Muscle layer of colon (tissue), 2 donors: ENCODE measurements around the gene PFKM.
"Not testable (repeated sequence)": the region's sequence is repeated elsewhere in the genome, so short reads cannot be mapped to it uniquely, and the experiment has no call there.

Experiments used
- H3K27ac ChIP-seq: one replicate; pipeline ENCODE4 v1.7.0; 2013; ENCODE audit warnings: low read depth, mild to moderate bottlenecking, low read length, moderate library complexity
- H3K27me3 ChIP-seq, 2 donors: one replicate each; pipeline ENCODE4 v1.7.0; 2013; ENCODE audit warnings: low read length in 2 of 2, mild to moderate bottlenecking in 2 of 2; ENCODE audit not compliant: insufficient read depth in 2 of 2, control insufficient read depth in 1 of 2
- H3K36me3 ChIP-seq: one replicate; pipeline ENCODE4 v1.7.0; 2013; ENCODE audit warnings: mild to moderate bottlenecking, low read length; ENCODE audit not compliant: insufficient read depth
- H3K4me1 ChIP-seq: one replicate; pipeline ENCODE4 v1.7.0; 2013; ENCODE audit warnings: mild to moderate bottlenecking, low read length; ENCODE audit not compliant: insufficient read depth
- H3K4me3 ChIP-seq, 2 donors: one replicate each; pipeline ENCODE4 v1.7.0; 2013; ENCODE audit warnings: low read length in 2 of 2, low read depth in 1 of 2, mild to moderate bottlenecking in 1 of 2, moderate library complexity in 1 of 2
- H3K9ac ChIP-seq: one replicate; pipeline ENCODE4 v1.7.0; 2013; ENCODE audit warnings: low read length
- H3K9me3 ChIP-seq: one replicate; pipeline ENCODE4 v1.7.0; 2013; ENCODE audit warnings: mild to moderate bottlenecking, low read length
- donor health status: abdominal sarcoma.
- donor health status: Adenocarcinoma of cecum.

The PFKM gene

DNA sequence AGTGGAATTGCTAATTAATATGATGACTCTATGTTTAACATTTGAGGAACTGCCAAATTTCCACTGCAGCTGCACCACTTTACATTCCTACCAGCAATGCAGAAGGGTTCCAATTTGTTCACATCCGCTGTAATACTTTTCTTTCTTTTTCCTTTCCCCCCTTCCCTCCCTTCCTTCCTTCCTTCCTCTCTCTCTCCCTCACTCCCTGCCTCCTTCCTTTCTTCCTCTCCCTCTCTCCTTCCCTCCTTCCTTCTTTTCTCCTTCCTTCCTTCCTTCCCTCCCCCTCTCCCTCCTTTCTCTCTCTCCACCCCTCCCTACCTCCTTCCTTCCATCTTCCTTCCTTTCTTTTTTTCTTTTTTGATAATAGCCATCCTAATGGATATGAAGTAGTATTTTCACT lies 3.2 kb upstream of the PFKM start:
- Histone ChIP-seq H3K36me3 (no peaks in the 10 kb centered on the region), H3K27ac (no peak overlapping the region), H3K27me3 (no peaks in the 10 kb centered on the region), H3K4me1 (peaks cover 13% of the 10 kb centered on the region), H3K4me3 (no peak overlapping the region), H3K9me3 (no peaks in the 10 kb centered on the region), H3K9ac (no peak overlapping the region)

DNA sequence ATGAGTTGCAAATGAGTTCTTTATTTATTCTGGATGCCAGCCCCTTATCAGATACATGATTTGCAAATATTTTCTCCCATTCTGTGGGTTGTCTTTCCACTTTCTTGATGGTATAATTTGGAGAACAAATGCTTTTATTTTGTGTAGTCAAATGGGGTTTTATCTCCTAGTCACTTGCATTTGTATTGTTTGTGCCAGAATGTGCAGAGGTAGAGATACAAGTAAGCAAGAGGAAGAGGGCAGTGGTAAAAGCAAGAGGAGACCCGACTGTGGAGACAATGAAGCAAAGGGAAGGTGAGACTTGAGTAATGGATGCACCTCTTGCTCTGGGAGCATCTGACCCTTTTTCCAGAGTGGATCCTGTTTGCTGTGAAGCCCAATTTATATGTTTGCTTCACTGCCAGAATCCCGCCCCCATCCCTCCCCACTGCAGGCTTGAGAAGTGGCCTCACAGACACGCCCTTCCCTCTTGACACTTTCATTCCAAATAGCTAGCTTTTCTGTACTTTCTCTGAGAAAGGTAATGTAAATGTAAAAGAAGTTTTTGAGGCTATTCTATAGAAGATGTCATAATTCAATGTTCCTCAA lies 786 bp upstream of the PFKM start:
- H3K27me3 ChIP-seq: no peaks in the 10 kb centered on the region
- peak overlapping the region; percentile 36 to 90 for H3K4me3 ChIP-seq
- peak overlapping the region; percentile 66 for H3K27ac ChIP-seq
- H3K4me1 ChIP-seq: peaks cover 13% of the 10 kb centered on the region
- no peaks in the 10 kb centered on the region for H3K9me3 ChIP-seq
- H3K36me3 ChIP-seq: peaks cover 9% of the 10 kb centered on the region
- peak overlapping the region; percentile 45 for H3K9ac ChIP-seq

DNA sequence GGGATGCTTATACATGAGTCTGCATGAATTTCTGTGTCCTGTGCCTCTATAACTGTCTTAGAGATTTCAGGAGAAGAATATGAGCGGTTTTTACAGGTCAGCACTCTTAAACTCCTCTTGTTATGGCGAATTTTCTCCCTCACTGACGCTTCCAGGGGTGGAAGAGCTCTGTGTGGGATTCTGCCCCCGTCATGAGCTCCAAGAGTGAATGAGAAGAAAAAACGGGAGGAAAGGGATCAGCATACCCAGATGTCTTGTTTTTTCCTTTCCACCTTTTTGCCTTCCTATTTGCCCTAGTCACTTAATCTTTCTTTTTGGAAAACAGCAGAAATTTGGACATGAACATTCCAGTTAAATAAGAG lies 651 bp downstream of the PFKM start:
- H3K9ac ChIP-seq: peak overlapping the region; percentile 53
- H3K27ac ChIP-seq: no peak overlapping the region
- H3K4me1 ChIP-seq: peaks cover 13% of the 10 kb centered on the region
- H3K27me3 ChIP-seq: no peaks in the 10 kb centered on the region
- H3K4me3 ChIP-seq: peak overlapping the region; percentile 77 to 90
- H3K36me3 ChIP-seq: peaks cover 21% of the 10 kb centered on the region
- H3K9me3 ChIP-seq: no peaks in the 10 kb centered on the region

DNA sequence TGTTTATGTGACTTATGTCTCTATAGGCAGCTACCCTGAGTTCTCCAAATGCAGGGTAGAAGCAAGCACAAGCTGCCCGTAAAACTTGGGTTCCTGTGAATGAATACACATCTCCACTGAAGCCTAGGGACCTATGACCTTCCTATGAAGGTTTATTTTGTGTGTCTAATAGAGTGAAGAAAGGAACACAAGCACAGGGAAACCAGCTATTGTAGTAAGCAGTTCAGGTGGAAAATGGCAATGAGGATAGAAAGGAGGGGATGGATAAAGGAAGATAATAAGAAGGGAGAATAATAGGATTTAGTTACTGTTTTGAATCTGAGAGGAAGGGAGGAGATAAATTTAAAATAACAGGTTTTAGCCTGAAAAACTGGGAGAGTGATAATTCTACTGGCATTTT lies 2.4 kb downstream of the PFKM start:
- H3K4me1 ChIP-seq: peaks cover 13% of the 10 kb centered on the region
- no peak overlapping the region for H3K27ac ChIP-seq
- no peak overlapping the region for H3K9ac ChIP-seq
- no peak overlapping the region for H3K4me3 ChIP-seq
- H3K27me3 ChIP-seq: no peaks in the 10 kb centered on the region
- H3K9me3 ChIP-seq: no peaks in the 10 kb centered on the region
- peaks cover 24% of the 10 kb centered on the region for H3K36me3 ChIP-seq

DNA sequence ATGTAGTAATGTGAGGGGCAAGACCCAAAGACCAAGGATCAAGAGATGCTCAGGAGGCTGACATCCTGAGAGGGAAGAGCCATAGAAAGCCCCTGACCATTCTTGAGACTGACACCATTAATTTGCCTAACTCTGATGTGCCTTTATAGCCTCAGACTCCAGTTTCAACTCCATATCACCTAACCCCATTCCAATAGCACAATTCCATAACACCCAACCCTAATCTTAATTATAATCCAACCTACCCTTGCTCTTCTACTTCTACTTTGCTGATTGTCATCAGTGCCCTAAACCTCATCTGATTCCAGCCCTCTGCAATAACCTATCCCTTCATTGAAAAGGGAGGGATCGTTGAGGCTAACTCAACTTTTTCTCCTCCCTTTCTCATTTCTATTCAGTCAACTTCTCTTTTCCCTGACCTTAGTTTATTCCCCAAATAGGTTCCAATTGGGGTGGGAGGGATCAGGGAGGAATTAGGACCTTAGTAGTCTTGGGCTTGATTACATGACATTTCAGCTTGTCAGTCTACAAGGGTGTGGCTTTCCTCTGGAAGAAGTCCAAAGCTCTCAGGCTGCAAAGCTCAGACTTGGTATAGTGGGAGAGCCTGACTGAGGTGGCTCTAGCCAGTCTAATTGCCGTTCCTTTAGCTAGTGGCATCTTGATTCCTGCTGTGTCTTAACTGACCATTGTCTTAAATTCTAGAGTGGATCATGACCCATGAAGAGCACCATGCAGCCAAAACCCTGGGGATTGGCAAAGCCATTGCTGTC lies 3.1 kb downstream of the PFKM start:
- H3K9me3 ChIP-seq: no peaks in the 10 kb centered on the region
- no peak overlapping the region for H3K27ac ChIP-seq
- no peak overlapping the region for H3K9ac ChIP-seq
- H3K4me3 ChIP-seq: no peak overlapping the region
- peaks cover 13% of the 10 kb centered on the region for H3K4me1 ChIP-seq
- H3K27me3 ChIP-seq: no peaks in the 10 kb centered on the region
- H3K36me3 ChIP-seq: peaks cover 30% of the 10 kb centered on the region

DNA sequence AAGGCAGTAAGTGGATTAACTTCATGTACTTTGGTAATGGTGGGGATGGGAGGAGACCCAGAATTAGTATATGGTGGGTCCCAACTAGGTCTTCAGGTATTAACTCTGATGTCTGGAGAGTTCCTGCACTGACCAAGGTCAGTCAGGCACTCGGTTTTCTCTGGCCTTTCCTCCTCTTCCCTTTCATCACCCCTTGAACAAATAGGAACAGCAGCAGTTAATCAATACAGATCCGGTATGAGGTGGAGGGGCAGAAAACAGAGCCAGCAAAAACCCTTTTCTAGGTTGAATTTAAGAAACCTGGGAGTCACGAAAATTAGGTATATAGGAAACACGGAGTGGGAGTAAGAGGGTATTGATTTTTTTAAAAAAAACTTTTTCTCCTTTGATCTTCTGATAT lies 4.0 kb downstream of the PFKM start:
- H3K27me3 ChIP-seq: no peaks in the 10 kb centered on the region
- no peak overlapping the region for H3K27ac ChIP-seq
- no peak overlapping the region for H3K4me3 ChIP-seq
- no peak overlapping the region for H3K9ac ChIP-seq
- H3K36me3 ChIP-seq: peaks cover 35% of the 10 kb centered on the region
- H3K9me3 ChIP-seq: no peaks in the 10 kb centered on the region
- peaks cover 13% of the 10 kb centered on the region for H3K4me1 ChIP-seq

DNA sequence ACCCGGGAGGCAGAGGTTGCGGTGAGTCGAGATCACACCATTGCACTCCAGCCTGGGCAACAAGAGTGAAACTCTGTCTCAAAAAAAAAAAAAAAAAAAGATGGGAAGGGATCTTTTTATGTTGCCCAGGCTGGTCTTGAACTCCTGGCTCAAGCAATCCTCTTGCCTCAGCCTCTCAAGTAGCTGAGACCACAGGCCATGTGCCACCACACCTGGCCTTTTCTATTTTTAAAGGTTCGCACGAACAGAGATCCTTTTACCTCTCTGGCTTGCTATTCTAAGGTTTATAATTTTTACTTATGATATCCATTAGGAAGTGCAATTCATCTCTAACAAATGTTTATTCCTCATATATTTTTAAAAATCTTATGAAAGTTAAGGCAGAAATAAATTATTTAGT lies 6.4 kb downstream of the PFKM start:
- not testable (repeated sequence) for H3K27ac ChIP-seq, H3K27me3 ChIP-seq, H3K4me3 ChIP-seq, H3K9me3 ChIP-seq, H3K4me1 ChIP-seq, H3K9ac ChIP-seq
- peaks cover 44% of the 10 kb centered on the region for H3K36me3 ChIP-seq

DNA sequence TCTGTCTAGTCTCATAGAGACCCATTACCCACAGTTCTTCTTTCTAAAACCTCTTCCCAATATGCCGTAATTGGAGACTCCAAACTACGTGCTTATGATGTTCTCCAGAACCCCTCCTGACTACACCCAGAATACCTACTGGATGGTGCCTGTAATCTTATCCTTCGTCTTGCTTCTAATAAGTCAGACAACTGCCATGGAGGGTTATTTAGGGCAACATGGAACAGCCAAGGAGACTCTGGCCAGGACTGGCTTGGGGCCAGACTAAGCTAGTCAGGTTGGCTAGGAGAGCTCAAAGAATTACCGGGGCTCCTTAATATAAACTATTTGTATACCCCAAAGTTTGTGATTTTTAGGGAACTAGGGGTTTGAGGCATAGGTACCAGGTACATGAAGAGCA lies 6.8 kb downstream of the PFKM start:
- Histone ChIP-seq H3K9ac (no peak overlapping the region), H3K4me1 (no peaks in the 10 kb centered on the region), H3K27me3 (no peaks in the 10 kb centered on the region), H3K36me3 (peaks cover 48% of the 10 kb centered on the region), H3K9me3 (no peaks in the 10 kb centered on the region), H3K27ac (no peak overlapping the region), H3K4me3 (no peak overlapping the region)

DNA sequence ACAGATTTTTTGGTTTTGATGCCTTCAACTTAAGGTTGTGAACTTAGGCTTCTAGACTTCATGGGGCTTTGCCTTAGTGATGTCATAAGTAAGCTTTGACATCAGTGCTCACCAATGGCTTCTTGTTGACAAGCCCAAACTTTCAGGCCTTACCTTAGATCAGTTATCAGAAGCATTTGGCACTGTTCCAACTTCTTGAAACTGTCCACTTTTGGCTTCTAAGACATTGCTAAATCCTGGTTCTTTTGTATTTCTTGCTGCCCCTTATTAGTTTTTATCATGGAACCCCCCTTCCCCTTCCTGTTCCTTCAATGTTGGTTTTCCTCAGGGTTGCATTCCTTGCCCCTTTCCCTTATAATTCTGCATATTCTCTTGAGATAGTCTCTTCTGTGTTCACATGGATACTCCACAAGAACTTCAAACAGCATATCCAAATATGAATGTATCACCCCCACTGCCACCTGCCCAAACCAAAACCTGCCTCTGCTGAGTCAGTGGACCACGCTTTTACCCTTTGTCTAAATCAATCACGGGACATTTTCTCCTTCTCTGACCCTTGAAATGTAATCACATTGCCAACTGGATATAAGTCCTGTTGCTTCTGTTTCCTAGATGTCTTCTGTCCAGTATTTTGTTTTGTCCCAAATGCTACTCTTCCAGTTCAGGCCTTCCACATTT lies 7.9 kb downstream of the PFKM start:
- Histone ChIP-seq H3K4me3 (no peak overlapping the region), H3K9ac (no peak overlapping the region), H3K27me3 (no peaks in the 10 kb centered on the region), H3K4me1 (no peaks in the 10 kb centered on the region), H3K36me3 (peaks cover 59% of the 10 kb centered on the region), H3K27ac (no peak overlapping the region), H3K9me3 (no peaks in the 10 kb centered on the region)

DNA sequence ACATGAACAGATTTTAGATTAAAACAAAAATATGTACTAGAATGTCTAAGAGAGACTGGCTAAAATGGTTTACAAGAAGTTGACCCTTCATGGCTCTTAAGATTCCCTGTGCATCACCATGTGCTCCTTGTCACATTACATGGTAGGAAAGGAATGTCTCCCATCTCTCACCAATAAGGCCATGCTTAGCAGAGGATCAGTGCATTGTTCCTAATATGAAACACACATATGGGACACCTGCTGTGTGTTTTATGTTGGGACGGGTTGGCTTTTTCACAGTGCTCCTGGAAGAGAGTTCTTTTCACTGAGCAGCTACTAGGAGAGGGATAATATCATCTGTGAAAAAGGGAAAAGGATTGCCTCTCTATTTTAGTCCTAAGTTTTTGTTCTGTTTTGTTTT lies 9.6 kb downstream of the PFKM start:
- H3K27me3 ChIP-seq: no peaks in the 10 kb centered on the region
- H3K4me1 ChIP-seq: no peaks in the 10 kb centered on the region
- no peak overlapping the region for H3K9ac ChIP-seq
- H3K27ac ChIP-seq: no peak overlapping the region
- peaks cover 63% of the 10 kb centered on the region for H3K36me3 ChIP-seq
- no peaks in the 10 kb centered on the region for H3K9me3 ChIP-seq
- no peak overlapping the region for H3K4me3 ChIP-seq

DNA sequence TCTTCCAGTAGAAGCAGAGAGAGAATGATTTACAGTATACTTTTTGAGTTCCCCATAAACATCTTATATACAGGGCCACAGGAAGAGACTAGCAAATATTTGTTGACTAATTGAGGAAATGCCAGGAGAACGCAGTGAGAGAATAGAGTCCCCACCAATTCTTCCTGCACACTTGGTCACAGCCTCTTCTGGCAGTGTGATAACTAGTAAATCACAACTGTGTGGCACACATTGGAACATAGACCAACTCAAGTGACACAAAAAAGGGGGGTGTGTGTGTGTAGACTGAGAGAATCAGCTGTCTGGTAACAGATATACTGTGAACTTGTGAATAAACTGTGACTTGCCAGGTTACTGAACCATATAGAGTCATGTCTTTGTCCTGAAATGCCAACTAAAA lies 10.2 kb downstream of the PFKM start:
- Histone ChIP-seq H3K4me1 (no peaks in the 10 kb centered on the region), H3K9me3 (no peaks in the 10 kb centered on the region), H3K9ac (no peak overlapping the region), H3K27ac (no peak overlapping the region), H3K4me3 (no peak overlapping the region), H3K27me3 (no peaks in the 10 kb centered on the region), H3K36me3 (peaks cover 65% of the 10 kb centered on the region)
